Effector CD4-positive, alpha-beta T cell (primary cell): ENCODE measurements around the gene RASSF8. TPM values are rescaled to one million over a fixed set of nuclear protein-coding genes. Genes with fewer than 3 reads are reported as not detected.

Experiments used
- DNase-seq: peaks from one replicate; pipeline ENCODE4 v3.0.0-alpha.2; 2020
- total RNA-seq: gene quantifications from one replicate; lab custom pipeline; 2026; lab: John Stamatoyannopoulos, UW

Gene RASSF8, protein sequence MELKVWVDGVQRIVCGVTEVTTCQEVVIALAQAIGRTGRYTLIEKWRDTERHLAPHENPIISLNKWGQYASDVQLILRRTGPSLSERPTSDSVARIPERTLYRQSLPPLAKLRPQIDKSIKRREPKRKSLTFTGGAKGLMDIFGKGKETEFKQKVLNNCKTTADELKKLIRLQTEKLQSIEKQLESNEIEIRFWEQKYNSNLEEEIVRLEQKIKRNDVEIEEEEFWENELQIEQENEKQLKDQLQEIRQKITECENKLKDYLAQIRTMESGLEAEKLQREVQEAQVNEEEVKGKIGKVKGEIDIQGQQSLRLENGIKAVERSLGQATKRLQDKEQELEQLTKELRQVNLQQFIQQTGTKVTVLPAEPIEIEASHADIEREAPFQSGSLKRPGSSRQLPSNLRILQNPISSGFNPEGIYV
- not detected for total RNA-seq

DNA sequence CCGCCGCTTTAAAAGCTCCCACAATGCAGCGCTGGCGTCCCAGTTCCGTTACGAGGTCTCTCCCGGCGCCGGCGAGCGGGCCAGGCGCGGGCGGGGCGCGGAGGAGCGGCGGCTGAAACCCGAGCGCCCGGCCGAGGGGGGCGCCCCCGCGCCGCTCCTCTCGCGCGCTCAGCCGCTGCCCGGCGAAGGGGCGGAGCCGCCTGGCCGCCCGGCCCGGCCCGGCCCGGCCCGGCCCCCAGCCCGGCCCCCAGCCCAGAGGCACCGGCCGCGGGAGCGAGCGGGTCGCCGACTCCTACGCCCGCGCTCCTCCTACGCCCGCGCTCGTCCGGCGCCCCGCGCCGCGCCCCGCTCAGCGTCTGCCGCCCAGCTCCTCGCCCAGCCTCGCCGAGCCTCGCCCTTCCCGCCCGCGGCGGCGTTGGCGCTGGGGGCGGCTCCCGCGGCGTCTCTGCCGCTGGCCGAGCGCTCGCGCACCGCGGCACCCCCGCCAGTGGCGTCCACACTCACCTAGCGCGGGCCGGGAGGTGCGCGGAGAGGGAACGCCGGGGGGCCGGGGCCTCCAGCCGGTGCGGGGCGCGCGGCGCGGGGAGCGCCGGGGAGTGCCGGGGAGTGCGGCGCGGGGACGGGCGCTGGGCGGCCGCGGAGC is at the start of gene RASSF8:
TSS of gene RASSF8 (plus strand) at position 255 of the 643 bp plus-strand sequence. CDS start 96,662 bp downstream, outside the sequence.
- DNase-seq = no peak

DNA sequence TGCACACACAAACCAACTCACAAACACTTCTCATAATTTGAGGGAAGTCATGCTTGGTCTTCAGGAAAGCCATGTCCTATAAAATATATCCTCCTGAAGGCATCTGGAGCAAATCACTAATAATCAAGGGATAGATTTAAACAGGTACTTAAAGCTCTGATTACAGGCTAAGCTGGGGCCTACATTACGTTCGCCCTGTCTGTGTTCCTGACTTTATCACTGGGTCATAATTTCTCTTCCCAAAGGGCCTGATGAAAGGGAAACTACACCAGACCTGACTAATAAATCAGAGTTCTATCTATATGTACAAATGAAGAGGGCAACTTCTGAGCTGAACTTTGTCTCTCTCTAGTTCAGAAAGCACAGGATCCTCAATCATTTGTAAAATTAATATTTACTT is 43.9 kb upstream of the RASSF8 start:
- no peak for DNase-seq

DNA sequence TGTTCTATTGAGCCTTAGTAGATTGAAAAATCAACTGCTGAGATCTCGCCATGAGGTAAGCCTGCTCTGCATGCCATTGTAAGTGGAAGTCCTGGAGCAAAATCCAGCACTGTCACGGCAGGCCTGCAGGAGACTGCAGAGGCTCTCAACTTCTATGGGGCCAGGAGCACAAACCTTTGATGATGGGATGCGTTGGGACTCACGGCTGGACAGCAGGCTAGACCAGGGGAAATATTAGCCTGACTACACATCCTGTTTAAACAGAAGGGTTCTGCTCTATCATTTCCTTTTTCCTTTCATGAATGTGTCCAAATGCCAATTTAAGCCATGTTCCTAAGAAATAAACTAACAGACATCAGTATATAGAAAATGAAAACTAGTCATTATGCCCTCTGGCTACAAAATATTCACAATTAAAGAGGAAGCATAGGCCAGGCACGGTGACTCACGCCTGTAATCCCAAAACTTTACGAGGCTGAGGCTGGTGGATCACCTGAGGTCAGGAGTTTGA is 33.9 kb upstream of the RASSF8 start:
- DNase-seq = no peak

DNA sequence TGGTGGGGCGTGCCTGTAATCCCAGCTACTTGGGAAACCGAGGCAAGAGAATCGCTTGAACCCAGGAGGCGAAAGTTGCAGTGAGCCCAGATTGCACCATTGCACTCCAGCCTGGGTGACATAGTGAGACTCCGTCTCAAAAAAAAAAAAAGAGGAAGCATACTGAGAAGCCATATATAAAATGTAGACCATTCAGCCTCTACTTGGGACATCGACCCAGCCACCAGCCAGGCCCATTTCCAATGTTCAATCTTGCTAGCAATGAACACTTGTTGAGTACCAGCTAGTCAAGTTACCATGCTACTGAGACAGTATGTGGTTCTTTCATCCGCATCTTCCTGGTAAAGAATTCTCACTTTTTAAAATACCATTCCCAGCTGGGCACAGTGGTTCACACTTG is 33.4 kb upstream of the RASSF8 start:
- DNase-seq = no peak

DNA sequence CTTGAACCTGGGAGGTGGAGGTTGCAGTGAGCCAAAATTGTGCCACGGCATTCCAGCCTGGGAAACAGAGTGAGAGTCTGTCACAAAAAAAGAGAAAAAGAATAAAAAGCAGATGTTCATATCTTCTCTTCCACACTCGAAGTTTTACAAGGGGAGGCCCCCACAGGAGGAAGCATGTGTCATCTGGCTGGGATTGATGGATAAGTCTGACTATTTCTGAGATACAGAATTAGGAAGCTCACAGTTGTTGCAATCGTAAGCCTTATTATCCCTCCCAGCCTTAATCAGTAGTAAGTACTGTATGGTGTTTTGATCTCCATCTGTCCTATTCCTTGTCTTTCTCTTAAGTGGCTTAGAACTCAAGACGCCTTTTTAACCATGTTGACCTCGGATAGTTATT is 31.9 kb upstream of the RASSF8 start:
- no peak for DNase-seq

DNA sequence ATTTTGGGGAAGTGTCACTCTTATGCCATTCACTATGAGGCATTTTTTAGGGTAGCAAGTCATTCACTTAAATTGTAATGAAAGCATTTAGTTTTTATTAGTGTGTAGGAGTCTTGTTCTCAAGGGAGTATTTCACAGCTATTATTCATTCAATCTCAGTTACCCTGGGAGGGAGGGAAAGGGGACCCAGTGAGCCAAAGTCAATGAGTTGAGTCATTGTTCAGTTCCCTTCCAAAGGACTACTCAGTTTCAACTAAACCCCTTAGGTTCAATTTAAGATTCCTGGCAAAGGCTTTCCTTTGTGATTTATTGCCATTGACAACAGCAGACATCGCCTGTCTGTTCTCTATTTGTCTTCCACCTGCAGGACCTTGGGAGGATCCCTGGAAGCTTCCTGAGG is 29.3 kb upstream of the RASSF8 start:
- no peak for DNase-seq

DNA sequence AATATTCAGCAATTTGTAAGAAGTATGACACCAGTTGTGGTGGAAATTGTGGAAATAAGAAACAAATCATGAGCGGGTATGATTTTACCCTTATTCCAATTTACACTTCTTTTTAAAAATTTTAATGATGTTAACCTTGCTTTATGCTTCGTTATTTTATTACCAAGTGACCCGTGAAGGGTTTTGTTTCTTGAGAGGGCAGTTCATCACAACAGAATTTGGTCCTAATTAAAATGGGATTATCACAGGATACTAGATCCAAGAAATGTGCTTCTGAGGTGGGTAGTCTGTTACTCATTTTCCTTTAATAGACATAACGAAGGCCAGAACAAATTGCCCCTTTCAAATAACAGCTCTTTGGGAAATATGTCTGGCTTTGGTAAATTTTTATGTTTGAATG is 25.5 kb upstream of the RASSF8 start:
- DNase-seq = no peak

DNA sequence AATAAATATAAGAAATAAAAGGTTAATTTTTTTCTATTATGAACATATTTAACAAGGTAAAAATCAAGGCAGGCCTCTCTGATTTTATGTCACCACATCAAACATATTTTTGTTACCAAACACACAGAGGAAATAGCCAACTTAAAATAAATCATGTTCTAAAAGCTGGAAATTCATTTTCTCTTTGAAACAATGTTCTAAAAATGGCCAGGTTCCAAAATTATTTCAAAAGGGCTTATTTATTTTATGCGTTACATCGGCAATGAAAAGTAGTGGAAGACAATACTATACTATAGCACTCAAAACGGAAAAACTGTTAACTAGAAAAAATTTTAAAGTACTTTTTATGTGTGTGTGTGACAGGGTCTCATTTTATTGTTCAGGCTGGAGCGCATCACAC is 24.0 kb upstream of the RASSF8 start:
- DNase-seq = no peak

DNA sequence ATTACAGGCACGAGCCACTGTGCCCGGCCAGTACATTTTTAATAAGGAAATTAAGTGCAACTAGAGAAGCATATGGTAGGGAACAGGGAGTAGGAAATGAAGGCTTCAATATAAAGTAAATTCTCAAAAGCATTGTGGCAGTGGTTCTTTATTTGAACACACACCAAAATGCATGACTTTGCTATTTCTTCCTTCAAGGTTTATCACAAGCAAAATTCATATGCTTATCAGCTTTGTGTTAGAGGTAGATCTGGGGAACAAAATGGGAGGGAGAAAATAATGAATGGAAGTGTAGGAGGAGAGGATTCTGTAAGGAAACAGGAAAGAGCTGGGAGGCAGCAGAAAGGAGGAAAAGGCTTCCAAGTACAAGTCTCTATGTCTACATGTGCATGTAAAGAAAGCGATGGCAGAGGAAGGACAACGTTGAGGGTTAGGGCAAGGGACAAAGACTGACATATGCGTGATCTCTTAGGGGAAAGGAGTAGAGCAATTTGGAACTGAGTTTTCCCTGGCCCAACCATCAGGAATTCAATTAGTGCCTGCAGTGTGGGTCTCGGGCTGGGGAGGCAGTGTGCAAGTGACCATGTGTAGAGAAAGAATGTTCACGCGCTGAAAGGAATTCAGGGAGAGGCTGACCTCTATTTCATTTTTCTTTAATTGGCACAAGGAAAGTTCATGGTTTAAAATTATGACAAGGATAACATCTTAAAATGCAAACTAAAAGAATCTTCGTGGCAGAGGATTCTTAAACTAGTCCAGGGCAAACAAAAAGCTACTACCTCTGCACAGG is 22.9 kb upstream of the RASSF8 start:
- no peak for DNase-seq

DNA sequence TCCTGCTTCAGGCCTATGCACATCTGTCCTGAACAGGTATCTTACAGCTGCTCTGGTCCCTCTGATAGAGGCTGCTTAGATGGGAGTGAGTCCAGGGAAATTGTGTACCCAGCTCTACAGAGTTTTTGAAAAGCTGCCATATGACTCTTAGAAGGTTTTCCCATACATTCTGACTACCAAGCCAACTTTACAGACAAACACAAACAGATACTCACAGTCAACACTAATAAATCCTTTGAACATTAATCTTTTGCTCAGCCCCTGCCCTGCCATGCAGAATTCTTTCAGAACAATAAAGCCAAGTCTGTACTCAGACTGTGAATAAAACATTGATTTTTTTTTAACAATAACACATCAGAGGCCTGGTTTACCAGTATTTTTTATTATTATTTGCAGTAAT is 21.4 kb upstream of the RASSF8 start:
- DNase-seq = no peak

DNA sequence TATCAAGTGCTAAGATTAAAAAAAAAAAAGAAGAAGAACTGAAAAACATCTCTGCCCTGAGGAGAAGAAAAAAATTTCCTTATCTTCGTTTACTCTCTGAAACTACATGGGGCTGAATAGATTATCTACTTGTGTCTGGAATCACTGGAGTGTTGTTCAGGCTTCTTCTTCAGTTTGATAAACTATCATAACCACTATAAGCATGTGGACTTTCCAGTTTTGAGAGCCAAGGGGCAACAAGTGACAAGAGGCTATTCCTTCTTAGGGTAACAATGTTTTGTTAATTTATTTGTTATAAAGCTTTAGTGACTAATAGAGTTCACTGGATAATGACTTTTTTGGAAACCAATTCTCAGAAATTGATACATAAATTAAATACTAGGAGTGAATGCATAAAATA is 19.9 kb upstream of the RASSF8 start:
- no peak for DNase-seq

DNA sequence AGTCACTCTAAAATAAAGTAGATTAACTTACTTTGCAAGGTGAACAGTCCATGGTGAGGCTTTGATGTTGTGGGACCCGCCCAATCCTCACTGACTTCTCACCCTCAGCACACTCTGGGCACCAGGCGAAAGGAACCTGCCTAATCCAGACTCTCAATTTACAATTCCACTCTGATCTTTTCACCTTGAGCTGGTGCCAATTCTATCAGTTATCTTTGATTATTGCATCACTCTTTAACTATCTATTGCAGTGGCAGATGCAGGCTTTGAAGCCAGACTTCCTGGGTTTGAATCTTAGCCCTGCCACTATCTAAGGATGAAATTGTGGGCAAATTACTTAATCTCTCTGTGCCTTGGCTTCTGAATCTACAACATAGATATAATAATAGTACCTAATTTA is 18.9 kb upstream of the RASSF8 start:
- no peak for DNase-seq

DNA sequence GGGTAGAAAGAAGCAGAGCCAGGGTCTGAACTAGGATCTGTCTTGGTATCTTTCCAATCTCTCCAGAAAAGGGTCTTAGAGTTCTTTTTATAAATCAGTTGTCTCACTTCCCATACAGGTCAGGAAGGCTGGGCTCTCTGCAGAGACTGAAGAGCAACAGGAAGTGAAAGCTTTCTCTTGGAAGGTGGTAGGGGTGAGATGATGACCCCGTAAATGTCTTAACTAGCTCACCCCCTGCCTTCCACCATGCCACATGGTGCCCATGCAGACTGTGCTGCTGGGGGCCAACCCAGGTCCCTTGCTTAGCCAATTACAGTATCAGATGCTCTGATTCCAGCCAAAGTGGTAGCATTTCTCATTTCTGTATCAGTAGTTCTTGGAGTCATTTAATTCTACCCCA is 17.6 kb upstream of the RASSF8 start:
- no peak for DNase-seq

DNA sequence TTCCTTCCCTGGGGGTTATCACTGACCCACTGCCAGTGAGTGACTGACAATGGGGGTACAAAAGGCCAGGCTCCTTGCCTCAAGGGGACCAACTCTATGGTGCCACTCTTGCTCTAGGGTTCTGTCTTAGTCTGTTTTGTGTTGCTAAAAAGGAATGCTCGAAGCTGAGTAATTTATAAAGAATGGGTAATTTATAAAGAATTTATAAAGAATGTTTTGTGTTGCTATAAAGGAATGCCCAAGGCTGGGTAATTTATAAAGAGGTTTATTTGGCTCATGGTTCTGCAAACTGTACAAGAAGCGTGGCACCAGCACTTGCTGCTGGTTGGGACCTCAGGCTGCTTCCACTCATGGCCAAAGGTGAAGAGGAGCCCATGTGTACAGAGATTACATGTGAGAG is 15.8 kb upstream of the RASSF8 start:
- DNase-seq = no peak

DNA sequence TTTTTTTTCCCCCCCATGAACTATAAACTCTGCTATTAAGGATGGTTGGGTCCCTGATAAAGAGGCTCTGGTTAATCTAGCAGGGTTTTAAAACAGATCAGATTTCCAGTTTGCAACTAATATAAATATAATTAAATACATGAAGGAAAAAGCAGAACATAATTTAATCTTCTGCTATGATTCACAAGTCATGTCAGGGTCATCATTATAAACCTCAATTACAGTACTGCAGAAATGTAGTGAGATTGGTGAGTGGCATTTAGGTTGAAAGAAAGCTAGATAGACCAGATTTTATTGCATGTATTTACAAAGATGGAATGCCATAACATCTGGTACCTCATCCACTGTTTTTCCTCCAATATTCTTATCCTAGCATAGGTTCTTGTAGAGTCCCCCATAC is 14.5 kb upstream of the RASSF8 start:
- no peak for DNase-seq

DNA sequence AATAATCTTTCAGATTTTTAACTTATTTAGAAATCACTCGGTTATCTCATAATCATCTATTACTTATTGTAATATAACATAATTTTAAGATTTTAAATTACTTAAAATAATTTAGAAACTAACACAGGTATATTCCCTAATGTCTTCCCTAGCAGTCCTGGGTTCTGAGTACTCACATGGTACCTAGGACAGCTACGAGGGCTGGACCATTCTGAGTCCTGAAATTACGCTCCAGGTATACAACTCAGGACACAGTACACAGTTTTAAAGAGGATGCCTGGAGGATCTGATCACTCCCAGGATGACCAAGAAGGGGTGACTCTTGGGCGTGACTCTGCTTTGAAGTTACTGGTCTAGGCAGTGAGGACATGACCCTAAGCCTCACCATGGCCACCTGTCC is 9.1 kb upstream of the RASSF8 start:
- no peak for DNase-seq

DNA sequence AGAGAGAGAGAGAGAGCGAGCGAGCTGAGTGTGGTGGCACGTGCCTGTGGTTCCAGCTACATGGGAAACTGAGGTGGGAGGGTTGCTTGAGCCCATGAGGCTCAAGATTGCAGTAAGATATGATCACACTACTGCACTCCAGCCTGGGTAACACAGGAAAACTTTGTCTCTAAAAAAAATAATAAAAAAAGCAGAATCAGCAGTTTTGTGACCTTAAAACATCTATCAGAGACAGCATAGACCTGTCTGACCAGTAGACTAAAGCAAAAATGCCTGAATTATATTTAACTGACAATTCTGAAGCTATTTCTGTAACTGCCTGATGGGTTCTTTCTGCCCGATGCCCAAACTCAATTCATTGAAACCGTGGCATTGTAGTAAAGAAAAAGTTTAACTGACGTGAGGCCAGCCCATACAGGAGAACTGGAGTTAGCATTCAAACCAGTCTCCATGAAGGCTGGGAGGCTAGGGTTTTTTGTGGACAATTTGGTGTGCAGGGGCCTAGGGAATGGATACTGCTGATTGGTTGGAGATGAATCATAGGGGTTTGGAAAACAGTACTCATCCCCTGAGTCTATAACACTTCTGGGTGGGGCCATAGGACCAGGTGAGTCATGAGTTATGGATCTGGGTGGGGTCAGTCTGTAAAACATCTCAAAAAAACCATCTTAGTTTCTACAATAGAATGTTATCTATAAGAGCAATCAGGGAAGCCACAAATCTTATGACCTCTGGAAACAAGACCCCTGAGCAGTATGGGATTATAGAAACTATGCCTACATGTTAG is 8.0 kb upstream of the RASSF8 start:
- no peak for DNase-seq

DNA sequence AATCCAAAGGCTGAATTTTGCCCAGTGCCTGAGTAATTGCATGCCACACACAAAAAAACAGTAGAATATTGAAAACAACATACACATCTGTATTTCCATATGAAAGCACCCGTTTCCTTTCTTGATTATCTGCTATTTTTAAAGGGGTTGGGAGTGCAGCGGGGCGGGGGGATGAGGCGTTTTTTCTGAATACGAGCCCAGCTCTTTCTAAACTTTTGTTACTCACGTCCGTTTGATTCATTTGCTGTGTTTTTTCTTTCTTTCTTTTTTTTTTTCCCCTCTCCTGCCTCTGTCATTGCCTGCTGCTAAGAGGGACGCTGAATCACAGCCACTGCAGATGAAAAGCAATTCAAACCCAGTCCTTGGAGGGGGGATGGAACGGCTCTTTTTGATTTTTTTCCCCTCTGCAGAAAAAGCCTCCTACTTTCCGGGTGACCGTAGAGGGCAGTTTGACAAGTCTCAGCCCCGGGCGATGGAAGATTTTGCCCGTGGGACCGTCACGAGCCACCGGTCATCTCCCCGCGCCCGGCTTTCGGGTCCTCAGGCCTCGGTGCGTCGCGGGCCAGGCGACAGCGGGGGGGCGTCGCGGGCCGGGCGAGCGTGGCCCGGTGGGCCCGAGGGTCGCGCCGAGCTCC is 572 bp upstream of the RASSF8 start:
- no peak for DNase-seq

DNA sequence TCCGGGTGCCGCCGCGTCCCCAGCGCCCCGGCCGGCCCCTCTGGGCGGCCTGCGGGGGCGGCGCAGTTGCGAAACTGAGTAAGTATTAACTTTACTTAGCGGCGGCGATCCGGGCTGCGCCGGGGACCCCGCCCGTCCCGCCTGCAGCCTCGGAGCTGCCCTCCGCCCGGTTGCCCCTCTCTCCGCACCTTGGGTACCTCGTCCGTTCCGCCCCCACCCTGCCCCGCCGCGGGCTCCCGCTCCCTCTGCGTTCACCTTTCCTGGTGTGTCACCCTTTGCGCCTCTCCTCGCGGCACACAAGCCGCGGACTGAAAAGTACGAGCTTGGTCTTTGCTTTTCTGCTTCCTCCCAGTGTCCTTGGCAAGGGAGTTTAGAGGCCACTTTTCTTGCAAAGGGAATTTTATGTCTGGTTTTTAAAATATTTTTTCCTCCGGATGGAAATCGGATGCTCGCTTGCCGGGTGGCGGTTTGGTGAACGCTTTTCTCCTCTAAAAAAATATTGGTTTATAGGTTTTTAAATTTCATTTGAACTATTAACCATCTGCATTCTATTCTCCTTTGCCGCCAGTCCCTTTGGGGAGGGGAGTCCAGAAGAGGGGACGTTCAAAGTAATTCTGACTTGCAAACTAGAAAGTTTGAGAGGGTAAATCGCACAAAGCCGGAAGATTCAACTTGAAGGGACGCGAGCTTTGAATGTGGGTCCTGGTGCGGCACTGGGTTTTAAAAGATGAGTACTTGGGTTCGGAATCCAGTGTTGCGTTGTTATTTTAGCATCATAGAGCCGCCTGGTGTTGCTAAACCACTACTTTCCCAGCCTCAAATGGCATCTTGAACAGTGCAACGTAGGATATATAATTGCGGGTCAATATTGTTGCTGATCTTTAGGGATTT is 834 bp downstream of the RASSF8 start:
- no peak for DNase-seq

DNA sequence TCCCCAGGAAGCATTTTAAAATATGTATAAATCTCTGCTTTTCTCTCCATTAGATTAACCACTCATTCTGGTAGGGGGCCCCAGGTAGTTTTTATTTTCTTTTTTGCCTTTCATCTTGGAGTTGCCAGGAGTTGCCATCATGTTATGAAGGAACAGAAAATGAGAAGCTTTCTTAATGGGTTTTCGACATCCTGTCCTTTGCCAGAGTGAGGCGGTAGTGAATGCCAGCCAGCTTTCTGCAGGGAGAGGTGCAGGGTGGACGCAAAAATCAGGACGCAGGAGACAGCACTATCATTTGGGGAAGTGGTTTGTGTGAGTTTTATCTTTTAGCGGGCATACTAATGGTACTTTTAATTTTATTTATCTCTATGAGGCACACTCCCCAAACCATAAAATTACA is 1.7 kb downstream of the RASSF8 start:
- DNase-seq = no peak

DNA sequence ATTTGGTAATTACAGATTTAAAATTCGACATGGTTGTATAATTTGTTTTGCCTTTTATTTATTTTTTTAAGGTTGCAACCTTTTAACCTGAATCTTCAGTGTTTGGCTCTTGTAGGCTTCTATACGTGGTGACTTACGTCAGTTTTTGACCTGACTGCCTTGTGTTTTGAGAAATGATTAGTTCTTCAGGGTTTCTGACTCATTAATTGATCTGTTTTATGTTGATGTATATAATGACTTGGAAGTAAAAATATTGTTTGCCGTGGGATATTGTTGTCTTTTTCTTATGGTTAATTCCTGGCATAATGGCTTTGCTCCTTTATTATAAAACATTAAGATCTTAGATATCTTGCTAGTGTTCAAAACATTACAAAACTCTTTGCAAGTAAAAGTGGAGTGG is 2.5 kb downstream of the RASSF8 start:
- DNase-seq = no peak
